Right lung (tissue), 10 donors: Measurements from ENCODE around the gene TXNDC9. TPM values are rescaled to one million over a fixed set of nuclear protein-coding genes. Genes with fewer than 3 reads are reported as not detected.
A peak's percentile ranks its signal among the peaks of the same experiment; 100 is the strongest.
"Not testable (repeated sequence)": the region's sequence is repeated elsewhere in the genome, so short reads cannot be mapped to it uniquely, and the experiment has no call there.

Source experiments
- DNase-seq, 2 donors: peaks; one replicate each; pipeline ENCODE4 v3.0.0-alpha.2; 2013
- long read RNA-seq, 8 donors: transcript quantifications; one replicate each; lab custom pipeline, GENCODE V29; 2026
- polyA plus RNA-seq, 5 donors: library from polyadenylated mRNA; unstranded; fragments of 120-200 nt; gene quantifications; one replicate each; pipeline versions ENCODE4 v1.2.1 to v1.2.3, GENCODE V29; 2013; ENCODE audit warnings: inconsistent platforms in 1 of 5, low replicate concordance in 1 of 5; ENCODE audit not compliant: insufficient read length in 5 of 5, insufficient read depth in 1 of 5

The TXNDC9 gene, protein sequence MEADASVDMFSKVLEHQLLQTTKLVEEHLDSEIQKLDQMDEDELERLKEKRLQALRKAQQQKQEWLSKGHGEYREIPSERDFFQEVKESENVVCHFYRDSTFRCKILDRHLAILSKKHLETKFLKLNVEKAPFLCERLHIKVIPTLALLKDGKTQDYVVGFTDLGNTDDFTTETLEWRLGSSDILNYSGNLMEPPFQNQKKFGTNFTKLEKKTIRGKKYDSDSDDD
- polyA plus RNA-seq, result 10 to 100 TPM; 33.5 to 48.9 (median 36.4) TPM
- long read RNA-seq, donor 1, transcript TXNDC9-201 (5 exons, 1,637 nt), result major isoform, 17 of 636 reads
- long read RNA-seq, donor 1, transcript TXNDC9-202 (4 exons, 1,111 nt), result minor isoform, 7 of 636 reads
- long read RNA-seq, donor 1, partial matches to known transcripts, result 564 of 636 reads
- long read RNA-seq, donor 1, other reads (novel, unspliced or antisense), result 46 of 636 reads
- long read RNA-seq, donor 2, transcript TXNDC9-201 (5 exons, 1,637 nt), result major isoform, 14 of 251 reads
- long read RNA-seq, donor 2, partial matches to known transcripts, result 152 of 251 reads
- long read RNA-seq, donor 2, other reads (novel, unspliced or antisense), result 82 of 251 reads
- long read RNA-seq, donor 3, transcript TXNDC9-201 (5 exons, 1,637 nt), result major isoform, 12 of 725 reads
- long read RNA-seq, donor 3, partial matches to known transcripts, result 709 of 725 reads
- long read RNA-seq, donor 3, other reads (novel, unspliced or antisense), result 0 of 725 reads
- long read RNA-seq, donor 4, transcript TXNDC9-201 (5 exons, 1,637 nt), result major isoform, 6 of 379 reads
- long read RNA-seq, donor 4, partial matches to known transcripts, result 372 of 379 reads
- long read RNA-seq, donor 4, other reads (novel, unspliced or antisense), result 0 of 379 reads
- long read RNA-seq, donor 5, transcript TXNDC9-202 (4 exons, 1,111 nt), result minor isoform, 15 of 738 reads
- long read RNA-seq, donor 5, transcript TXNDC9-201 (5 exons, 1,637 nt), result major isoform, 32 of 738 reads
- long read RNA-seq, donor 5, partial matches to known transcripts, result 690 of 738 reads
- long read RNA-seq, donor 5, other reads (novel, unspliced or antisense), result 0 of 738 reads
- long read RNA-seq, donor 6, transcript TXNDC9-201 (5 exons, 1,637 nt), result major isoform, 13 of 23 reads
- long read RNA-seq, donor 6, partial matches to known transcripts, result 7 of 23 reads
- long read RNA-seq, donor 6, other reads (novel, unspliced or antisense), result 0 of 23 reads
- long read RNA-seq, donor 7, transcript TXNDC9-201 (5 exons, 1,637 nt), result major isoform, 11 of 776 reads
- long read RNA-seq, donor 7, partial matches to known transcripts, result 761 of 776 reads
- long read RNA-seq, donor 7, other reads (novel, unspliced or antisense), result 0 of 776 reads
- long read RNA-seq, donor 8, transcript TXNDC9-201 (5 exons, 1,637 nt), result major isoform, 5 of 7 reads
- long read RNA-seq, donor 8, partial matches to known transcripts, result 0 of 7 reads
- long read RNA-seq, donor 8, other reads (novel, unspliced or antisense), result 0 of 7 reads

DNA sequence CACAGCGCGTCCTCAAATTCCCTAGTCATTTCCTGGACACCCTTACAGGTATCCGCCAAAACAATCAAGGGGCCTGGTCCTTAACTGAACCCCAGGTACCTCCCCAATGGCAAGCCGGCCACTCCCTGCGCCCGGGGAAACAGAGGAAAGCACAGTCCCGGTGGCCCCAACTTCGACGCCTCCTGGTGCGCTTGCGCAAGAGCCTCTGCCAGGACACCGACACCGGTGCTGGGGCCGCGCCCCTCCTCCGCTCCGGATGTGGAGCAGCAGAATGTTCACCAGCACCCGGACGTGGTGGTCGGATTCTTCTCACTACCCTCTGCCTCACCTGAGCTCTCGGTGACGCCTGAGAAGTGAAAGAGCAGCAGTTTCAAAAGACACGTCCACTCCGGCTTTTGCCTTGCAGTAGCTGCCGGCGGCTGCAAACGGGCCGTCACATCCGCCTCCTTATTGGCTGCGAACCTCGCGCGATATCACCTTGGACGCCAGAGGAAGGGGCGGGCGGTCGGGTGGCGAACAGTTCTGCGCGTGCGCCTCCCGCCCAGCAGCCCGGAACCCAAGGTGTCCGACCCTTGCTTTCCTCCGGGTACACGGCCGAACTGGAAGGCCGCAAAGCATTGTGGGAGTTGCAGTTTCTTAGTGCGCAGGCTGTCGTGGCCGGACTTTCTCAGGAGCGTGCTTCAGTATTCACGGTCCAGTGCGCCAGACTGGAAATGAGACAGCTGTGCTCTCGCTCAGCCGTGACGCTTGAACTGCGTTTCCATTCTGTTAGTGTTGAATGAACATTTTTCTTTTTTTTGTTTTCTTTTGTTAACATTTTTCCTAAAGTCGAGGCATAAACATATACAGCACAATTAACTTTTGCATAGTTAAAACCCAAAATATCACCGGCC lies at the start of gene TXNDC9:
TXNDC9 (minus strand) TSS at position 423 of the 893 bp plus-strand sequence. CDS start 3,123 bp downstream, outside the sequence.
- DNase-seq, result peak; percentile 99

DNA sequence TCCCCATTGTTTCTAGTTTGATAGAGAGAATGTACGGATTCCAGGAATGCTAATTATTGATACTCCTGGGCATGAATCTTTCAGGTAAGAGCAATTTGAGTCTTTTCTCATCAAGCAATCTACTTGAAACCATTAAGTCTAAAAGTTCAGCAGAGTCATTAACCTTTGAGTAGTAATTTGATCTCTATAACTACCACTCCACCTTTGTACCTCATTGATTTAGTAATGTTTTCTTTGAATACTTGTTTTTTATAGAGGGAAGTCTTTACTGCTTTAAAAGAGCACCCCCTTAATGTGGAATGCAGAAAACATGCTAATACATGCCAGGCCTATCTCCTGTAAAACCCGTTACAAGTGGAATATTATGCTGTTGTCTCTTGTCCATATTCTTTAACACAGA lies 46.0 kb upstream of the TXNDC9 start:
- DNase-seq, result no peak

DNA sequence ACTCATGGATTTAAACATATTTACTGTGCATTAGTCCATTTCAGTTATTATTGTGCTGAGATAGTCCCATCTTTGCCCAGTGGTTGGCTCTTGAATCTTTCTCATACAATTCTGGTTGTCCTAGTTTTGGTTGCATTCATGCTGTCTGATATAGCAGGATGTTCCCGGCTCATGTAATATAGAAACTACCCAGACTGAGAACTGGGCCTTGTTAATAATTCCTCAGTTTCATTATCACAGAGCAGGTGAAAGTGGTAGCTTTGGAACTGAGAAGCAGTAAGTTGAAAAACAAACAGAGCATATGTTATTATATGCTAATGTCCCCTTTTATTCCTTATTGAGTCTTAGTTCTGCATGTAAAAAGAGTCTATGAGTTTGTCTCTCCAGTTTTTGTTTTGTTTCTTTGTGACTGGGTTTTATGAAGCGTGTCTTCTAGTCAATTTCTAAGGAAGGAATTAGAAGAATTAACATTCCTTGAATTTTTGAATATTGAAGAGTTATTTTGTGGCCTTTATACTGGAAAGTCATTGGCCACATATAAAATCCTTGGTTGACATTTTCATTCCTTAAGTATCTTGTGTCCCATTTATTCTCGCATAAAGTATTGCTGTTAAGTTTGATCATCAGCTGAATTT lies 44.4 kb upstream of the TXNDC9 start:
- no peak for DNase-seq

DNA sequence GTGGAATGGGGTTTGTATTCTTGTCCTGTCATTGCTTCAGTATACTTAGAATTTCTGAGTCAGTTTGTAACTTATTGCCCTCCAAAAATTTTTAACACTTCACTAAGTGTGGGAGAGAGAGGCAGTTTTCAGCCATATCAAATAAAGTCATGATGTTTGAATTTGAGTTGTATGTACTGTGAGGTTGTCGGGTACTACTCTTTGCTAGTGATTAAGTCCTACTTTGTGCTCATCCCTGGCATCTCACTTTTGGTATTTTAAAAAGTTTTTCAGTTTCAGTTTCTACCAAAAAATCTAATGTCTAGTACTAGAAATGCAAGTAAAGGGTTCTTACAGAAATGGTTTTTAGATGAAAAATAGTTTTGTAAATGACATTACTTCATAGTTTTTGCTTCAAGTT lies 41.7 kb upstream of the TXNDC9 start:
- DNase-seq, result no peak

DNA sequence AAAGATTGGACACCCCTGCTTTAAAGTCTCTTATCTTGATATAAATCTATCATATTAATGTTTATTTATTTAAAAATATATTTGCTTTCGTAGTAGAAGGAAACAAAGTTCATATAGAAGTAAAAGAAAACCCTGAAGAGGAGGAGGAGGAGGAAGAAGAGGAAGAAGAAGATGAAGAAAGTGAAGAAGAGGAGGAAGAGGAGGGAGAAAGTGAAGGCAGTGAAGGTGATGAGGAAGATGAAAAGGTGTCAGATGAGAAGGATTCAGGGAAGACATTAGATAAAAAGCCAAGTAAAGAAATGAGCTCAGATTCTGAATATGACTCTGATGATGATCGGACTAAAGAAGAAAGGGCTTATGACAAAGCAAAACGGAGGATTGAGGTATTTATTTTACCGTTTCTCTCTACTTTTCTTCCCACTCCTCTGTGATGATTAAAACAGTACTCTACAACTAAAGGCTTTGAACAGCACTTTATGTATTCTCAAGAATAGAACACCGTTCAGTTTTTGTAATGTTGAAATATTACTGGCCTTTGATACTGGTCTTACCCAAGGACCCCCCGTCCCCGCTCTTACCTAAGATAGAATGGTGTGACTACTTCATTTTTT lies 40.2 kb upstream of the TXNDC9 start:
- DNase-seq, result no peak

DNA sequence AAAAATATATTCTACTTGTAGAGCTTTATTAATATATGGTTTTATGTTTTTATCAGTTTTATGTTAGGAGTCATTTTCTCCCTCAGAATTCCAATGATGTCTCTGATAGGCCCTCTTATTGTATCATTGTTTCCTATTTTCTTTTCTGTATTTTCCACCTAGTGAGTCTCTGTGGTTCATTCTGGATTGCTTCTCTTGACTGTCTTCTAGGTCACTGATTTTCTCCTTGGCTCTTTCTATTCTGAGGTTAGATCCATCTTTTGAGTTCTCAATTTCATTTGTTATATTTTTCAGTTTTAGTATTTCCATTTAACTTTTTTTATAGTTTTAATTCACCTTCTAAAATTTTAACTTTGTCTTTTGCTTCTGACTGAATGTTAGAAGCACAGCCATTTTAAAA lies 38.6 kb upstream of the TXNDC9 start:
- no peak for DNase-seq

DNA sequence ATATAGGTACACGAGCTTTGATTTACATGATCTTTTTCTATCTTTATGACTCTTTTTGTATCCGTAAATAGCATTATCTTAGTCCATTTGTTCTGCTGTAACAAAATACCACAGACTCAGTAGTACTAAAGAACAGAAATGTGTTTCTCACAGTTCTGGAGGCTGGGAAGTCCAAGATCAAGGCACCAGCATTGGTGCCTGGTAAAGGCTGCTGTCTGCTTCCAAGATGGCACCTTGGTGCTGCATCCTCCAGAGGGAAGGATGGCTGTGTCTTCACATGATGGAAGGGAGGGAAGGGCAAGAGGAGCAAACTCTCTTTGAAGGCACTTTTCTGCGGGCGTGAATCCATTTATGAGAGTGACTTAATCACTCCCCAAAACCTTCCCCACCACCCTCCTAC lies 37.0 kb upstream of the TXNDC9 start:
- DNase-seq, result no peak

DNA sequence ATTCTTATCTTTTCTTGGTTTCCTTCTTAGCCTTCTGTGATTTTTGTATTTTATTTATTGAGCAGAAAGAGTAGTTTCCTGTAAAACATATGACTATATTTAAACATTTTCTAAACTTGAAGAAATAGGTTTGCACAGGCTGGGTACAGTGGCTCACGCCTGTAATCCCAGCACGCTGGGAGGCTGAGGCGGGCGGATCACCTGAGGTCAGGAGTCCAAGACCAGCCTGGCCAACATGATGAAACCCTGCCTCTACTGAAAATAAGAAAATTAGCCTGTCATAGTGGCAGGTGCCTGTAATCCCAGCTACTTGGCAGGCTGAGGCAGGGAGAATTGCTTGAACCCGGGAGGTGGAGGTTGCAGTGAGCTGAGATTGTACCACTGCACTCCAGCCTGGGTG lies 32.7 kb upstream of the TXNDC9 start:
- not testable (repeated sequence) for DNase-seq

DNA sequence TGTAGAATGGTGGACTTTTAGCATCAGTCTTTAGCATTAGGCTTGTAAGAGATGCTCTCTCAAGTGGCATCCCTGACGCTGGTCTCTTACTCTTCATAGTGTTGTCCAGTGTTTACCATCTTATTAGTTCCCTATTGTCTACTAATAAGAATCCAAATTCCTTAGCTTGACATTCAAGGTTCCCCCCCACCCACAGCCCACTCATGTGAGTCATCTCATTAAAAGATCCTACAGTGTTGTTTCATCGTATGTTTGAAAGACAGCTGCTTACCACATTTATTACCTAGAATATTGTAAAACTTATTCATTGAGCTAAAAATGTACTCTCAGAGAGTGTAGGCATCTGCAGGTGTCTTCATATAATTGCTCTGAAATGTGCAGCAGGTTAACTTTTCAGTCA lies 29.5 kb upstream of the TXNDC9 start:
- no peak for DNase-seq

DNA sequence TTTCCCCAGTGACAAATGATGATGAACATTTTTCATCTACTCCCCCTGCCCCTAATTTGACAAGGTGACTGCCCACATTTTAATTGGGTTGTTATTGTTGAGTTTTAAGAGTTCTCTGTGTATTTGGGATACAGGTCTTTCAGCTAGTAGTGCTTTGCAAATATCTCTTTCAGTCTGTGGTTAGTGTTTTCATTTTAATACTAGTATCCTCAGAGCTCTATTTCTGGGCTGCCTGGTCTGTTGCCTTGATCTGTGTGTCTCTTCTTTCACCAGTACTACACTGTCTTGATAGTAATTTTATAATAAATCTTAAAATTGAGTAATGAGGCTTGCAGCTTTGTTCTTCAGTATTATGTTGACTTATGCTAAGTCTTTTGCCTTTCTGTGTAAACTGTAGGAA lies 20.7 kb upstream of the TXNDC9 start:
- DNase-seq, result no peak

DNA sequence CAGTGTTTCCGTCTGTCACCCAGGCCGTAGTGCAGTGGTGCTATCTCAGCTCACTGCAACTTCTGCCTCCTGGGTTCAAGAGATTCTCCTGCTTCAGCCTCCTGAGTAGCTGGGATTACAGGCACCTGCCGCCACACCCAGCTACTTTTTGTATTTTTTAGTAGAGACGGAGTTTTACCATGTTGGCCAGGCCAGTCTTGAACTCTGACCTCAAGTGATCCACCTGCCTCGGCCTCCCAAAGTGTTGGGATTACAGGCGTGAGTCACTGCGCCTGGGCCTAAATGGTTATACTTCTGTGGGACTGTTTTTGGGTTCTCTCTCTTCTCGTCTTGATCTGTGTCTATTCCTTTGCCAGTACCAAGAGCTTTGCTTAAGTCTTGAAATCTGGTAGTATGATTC lies 18.7 kb upstream of the TXNDC9 start:
- DNase-seq, result not testable (repeated sequence)

DNA sequence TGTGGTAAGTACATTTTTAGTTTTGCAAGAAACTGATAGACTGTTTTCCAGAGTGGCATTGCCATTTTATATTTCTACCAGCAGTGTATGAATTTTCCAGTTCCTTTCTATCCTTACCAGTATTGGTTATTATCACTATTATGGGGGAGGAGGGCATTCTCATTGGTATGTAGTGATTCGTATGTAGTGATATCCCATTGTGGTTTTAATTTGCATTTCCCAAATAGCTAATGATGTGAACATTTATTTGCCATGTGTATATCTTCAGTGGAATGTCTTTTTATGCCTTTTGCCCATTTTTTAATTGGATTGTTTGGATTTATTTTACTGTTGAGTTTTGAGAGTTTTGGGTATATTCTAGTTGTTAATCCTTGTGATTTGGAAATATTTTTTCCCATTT lies 17.9 kb upstream of the TXNDC9 start:
- no peak for DNase-seq

DNA sequence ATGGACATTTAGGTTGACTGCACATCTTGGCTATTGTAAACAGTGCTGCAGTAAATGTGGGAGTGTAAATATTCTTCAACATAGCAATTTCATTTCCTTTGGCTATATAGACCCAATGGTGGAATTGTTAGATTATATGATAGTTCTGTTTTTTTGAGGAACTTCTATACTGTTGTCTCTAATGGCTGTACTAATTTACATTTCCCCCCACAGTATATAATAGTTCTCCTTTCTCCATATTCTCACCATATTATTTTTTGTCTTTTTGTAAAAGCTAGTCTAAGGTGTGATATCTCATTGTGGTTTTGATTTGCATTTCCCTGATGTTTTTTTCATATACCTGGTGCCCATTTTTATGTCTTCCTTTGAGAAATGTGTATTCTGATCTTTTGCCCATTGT lies 14.1 kb upstream of the TXNDC9 start:
- DNase-seq, result no peak

DNA sequence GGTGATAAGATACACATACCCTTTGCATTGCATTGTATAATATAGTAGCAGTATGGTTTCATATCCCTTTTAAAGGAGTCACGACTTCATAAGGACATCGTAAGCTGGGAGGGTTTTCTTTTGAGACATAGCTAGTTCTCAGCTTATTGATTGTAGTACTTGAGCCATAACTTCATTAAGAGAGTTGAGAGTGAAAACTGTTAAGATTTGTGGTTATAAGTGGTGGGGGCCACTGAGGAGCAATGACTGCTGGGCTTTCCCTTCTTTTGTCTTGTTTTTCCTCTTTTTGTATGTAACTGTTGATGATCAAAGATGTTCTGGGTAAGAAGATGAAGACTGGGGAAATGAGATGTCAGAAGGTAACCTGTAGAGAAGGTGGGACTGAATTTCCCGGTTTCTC lies 12.0 kb upstream of the TXNDC9 start:
- DNase-seq, result no peak

DNA sequence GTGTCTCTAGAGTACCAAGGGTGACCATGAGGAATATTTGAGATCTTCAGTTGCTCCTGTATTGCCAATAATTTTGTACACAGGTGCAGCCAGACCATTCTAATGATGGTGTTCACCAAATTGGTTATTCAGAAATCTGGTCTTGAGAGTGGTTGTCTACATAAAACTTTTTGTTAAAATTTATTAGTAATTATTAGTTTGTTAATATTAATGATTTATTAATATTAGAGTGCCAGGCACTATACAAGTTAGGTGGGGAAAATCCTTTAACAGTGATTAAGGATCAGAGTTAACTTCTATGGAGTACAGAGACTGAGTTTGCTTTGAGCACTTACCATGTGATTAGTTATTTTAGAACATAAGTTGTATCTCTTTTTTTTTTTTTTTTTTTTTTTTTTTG lies 10.1 kb upstream of the TXNDC9 start:
- DNase-seq, result no peak

DNA sequence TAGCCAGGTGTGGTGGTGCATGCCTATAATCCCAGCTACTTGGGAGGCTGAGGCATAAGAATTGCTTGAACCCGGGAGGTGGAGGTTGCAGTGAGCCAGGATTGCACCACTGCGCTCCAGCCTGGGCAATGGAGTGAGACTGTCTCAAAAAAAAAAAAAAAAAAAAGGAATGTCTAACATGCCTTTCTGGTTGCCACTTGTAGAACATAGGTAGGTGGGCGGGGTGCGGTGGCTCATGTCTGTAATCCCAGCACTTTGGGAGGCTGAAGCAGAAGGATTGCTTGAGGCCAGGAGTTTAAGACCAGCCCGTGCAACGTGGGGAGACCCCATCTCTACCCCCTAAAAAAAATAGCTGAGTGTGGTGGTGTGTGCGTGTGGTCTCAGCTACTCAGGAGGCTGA lies 9.3 kb upstream of the TXNDC9 start:
- not testable (repeated sequence) for DNase-seq

DNA sequence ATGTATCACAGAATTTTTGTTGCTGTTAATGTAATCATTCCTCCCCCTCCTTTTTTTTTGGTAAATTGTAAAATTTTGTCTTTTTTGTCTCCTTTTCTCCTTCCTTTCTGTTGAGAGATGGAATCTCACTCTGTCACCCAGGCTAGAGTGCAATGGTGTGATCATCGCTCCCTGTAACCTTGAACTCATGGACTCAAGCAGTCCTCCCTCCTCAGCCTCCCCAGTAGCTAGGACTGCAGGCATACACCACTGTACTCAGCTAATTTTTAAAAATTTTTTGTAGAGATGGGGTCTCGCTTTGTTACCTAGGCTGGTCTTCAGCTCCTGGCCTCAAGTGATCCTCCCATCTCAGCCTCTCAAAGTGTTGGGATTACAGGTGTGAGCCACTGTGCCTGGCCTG lies 6.4 kb upstream of the TXNDC9 start:
- no peak for DNase-seq

DNA sequence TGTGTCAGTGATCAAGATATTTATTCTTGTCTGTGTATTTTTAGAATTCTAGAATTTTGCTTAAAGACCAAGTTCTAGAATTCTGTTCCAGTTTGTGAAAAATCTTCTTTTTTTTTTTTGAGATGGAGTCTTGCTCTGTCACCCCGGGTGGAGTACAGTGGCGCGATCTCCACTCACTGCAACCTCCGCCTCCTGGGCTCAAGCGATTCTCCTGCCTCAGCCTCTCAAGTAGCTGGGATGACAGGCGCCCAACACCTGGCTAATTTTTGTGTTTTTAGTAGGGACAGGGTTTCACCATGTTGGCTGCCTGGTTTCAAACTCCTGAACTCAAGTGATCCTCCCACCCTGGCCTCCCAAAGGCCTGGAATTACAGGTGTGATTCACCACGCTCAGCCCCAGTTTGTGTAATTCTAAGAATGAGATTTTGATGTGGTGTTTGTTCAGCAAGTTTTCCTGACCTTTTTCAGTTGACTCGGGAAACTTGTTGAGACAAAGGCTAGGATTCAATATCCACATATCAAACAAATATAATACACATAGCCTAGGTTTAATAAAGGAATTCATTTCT lies 4.6 kb upstream of the TXNDC9 start:
- DNase-seq, result no peak

DNA sequence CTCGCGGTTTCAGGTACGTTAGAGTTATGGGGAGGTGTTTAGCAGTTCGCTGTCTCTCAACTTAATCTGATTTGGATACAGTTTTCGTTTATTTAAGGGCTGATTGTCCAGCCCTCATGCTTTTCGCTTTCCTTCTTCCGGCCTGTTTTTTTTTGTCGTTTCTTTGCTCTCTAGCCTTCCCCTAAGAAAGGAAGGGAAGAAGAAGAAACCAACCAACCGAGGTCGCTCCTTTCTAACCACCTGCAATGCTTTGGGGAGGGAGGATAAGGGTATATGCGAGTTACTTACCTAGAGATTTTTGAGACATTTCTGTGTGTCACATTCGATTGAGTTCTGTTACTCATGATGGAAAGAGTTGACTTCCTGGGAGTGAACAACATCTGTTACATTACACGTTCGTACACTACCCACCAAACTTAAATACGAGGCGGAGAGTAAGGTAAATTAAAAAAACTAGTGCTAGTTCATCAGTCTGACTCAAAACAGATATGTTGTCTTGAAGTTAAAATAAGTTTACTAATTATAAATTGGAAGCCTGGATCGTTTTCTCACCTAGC lies 2.0 kb upstream of the TXNDC9 start:
- DNase-seq, result no peak
